GM18526 (cell line): Measurements from ENCODE around the gene NUMB.

Experiments used
- POLR2A ChIP-seq: IDR thresholded peaks from 3 replicates; pipeline ENCODE4 v1.6.1; 2011; ENCODE audit not compliant: insufficient read length; ENCODE audit errors: extremely low read depth

Gene NUMB

GRCh38 chr14:73244541-73245290 lies 213.6 kb downstream of the NUMB start:
- TF ChIP-seq POLR2A: no peak

- no peak for TF ChIP-seq POLR2A
Observed at GRCh38 chr14:73243748-73244147, 214.6 kb downstream of the NUMB start.

- TF ChIP-seq POLR2A: no peak
Observed at GRCh38 chr14:73243341-73243740, 215.0 kb downstream of the NUMB start.

DNA sequence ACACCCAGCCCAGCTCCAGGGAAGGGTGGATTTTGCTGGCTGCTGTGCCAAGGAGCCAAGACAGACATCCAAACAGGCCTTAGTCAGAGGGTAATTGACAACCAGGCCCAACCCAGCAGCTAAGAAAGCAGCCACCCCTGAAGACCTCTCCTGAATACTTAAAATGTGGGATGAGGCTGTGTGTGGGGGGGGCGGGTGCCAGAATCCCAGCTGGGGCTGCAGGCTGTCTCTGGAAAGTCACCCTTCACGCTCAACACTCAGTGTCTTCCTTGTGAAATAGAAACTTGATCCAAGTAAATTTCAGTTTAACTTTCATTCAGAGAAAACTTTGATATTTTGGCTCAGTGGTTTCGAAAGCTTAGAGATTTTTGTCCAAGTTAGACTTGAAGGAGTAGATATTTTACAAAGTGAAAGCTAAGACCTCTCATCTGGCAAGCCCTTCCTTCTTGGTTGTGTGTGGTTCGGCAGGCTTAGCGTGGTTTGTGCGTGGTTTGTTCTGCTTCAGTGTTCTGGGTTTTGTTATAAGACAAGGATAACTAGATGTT lies 215.9 kb downstream of the NUMB start:
- TF ChIP-seq POLR2A: no peak

DNA sequence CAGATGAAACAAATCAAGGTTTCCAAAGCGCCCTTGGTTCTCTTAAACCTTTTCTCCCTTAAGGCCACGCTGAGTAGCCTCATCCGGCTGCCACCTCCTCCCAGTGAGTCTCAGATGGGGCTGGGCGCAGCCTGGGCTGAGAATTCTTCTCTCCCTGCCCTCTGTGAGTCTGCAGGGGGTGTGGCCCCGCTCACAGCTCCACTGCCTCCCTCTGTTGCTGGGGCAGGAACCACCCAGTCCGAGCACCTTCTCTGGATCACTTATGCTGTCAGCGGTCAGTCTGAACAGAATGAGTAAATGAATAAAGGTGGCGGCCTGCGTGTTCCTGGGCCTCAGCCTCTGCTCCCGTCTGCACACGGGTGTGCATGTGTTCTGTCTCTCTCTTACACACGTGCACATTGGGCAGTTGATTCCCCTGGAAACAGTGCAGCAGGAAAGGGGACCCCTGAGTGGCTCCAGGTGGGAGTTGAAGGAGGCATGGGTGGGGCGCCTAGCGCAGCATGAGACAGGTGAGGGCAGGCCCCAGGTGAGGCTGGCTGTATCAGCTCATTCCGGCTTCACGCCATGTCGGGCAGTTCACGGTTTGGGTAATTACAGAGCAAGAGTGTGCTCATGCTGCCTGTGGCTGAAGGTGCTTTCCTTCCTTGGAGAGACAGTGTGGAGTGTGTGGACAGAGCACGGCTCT lies 216.7 kb downstream of the NUMB start:
- TF ChIP-seq POLR2A: no peak

DNA sequence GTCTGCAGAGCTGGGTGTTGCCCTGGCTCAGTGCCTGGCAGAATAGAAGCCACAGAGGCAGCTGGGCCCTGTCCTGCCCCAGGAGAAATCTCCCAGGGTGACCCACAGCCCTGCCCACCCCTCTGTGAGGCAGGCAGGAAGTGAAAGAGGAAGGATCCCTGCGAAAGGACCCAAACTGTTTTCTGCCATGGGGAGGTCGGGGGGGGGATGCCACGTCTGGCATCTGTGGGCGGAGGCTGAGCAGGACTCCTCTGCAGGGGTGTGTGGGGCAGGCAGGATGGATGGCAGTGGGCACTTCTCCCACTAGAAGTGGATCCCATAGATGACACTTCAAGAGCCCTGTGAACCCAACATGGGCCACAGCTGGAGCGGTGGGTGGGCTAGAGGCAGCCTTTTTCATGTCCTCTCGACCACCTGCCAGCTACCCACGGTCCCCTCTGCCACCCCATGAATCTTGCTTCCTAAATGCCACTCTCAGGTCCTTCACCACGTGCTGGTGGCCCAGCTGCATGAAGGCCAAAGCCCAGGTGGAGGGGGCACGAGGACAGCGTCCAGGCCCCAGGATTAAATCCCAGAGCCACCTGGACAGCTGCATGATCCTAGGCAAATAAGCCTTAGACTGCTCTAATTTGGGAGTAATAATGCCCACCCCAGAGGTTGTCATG lies 217.4 kb downstream of the NUMB start:
- no peak for TF ChIP-seq POLR2A

GRCh38 chr14:73239393-73240241 lies 218.7 kb downstream of the NUMB start:
- no peak for TF ChIP-seq POLR2A

- no peak for TF ChIP-seq POLR2A
Observed at GRCh38 chr14:73238941-73239340, 219.4 kb downstream of the NUMB start.

GRCh38 chr14:73238424-73238852 lies 219.9 kb downstream of the NUMB start:
- no peak for TF ChIP-seq POLR2A

DNA sequence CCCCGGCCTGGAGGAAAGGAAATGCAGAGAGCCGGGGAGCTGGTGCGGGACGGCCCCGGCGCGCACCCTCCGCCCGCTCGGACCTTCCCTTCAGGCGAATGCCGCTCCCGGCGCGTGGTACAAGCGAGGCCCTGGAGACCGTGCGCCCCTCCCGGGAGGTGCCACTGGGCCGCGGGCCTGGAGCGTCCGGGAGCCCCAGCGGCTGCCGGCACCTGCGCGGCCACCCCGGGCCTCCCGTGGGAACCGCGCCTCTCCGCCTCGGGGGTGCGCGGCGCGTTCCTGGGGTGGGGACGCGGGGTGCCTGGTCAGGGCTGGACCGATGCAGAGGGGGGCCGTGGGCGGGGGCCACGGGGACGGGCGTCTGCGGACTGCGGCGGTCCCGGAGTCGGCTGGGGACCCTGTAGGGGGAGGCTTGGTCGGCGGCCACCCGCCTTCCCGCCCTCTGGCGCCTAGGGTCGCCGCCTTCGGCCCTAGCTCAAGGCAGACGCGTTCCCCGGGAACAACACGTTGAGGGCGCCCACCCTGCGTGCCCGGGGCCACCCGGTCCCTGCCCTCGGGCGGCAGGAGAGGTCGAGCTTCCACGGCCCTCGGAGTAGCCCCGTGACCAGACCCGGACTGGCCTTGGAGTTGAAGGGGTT lies 220.4 kb downstream of the NUMB start:
- TF ChIP-seq POLR2A: no peak

GRCh38 chr14:73237219-73237785 lies 221.0 kb downstream of the NUMB start, which contains the start of gene PAPLN:
PAPLN (plus strand) TSS chr14:73237506; CDS start chr14:73239779, 2,273 bp downstream.
- no peak for TF ChIP-seq POLR2A

- no peak for TF ChIP-seq POLR2A
Observed at GRCh38 chr14:73236752-73237218, 221.6 kb downstream of the NUMB start.

DNA sequence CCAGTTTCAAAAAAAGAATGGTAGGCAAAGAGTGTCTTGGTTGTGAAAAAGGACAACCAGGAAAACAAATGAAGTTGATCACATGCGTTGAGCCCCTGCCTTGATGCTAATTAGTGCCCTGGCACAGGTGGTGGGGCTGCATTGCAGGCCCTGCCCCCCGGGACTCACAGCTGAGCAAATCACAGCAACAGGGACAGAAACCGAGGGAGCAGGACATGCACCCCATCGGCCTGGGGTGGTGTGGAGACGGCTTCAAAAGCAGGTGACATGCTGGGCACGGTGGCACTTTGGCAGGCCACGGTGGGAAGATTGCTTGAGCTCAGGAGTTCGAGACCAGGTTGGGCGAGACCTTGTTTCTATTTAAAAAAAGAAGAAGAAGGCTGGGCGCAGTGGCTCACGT lies 222.2 kb downstream of the NUMB start:
- TF ChIP-seq POLR2A: no peak

- TF ChIP-seq POLR2A: no peak
Observed at GRCh38 chr14:73235531-73236155, 222.7 kb downstream of the NUMB start.
